GM10248 (cell line): ENCODE measurements around the gene CRYGN.

ENCODE experiments used
- CTCF ChIA-PET: fragments of 300-600 bp; sonication (Branson Sonifier 250); formaldehyde crosslinking; extraction: SDS; loops from one replicate; lab custom pipeline; 2021; ENCODE audit warnings: antibody characterized with exemption; lab: Yijun Ruan, JAX
- POLR2A ChIA-PET: fragments of 350-650 bp; sonication (Branson Sonifier 250); formaldehyde crosslinking; extraction: SDS; loops from one replicate; lab custom pipeline; 2020; ENCODE audit warnings: antibody characterized with exemption; lab: Yijun Ruan, JAX
- DNase-seq: peaks from one replicate; pipeline ENCODE4 v3.0.0; 2012; ENCODE audit errors: extremely low spot score
- CTCF ChIP-seq: IDR thresholded peaks from 2 replicates; pipeline ENCODE4 v1.5.1; 2012; ENCODE audit warnings: mild to moderate bottlenecking, low read depth; ENCODE audit errors: extremely low read depth, missing control alignments, control extremely low read depth

Gene CRYGN

GRCh38 chr7:151379193-151379520, 60.8 kb downstream of the CRYGN start:
- ChIA-PET CTCF (no interaction called here), POLR2A (no interaction called here)
- no peak for DNase-seq
- TF ChIP-seq CTCF, result no peak
